ENCODE results near the gene QRICH2. TPM values are rescaled to one million over a fixed set of nuclear protein-coding genes. Genes with fewer than 3 reads are reported as not detected.
A peak's percentile ranks its signal among the peaks of the same experiment; 100 is the strongest.
"Not testable (repeated sequence)": the region's sequence is repeated elsewhere in the genome, so short reads cannot be mapped to it uniquely, and the experiment has no call there.

The QRICH2 gene, protein sequence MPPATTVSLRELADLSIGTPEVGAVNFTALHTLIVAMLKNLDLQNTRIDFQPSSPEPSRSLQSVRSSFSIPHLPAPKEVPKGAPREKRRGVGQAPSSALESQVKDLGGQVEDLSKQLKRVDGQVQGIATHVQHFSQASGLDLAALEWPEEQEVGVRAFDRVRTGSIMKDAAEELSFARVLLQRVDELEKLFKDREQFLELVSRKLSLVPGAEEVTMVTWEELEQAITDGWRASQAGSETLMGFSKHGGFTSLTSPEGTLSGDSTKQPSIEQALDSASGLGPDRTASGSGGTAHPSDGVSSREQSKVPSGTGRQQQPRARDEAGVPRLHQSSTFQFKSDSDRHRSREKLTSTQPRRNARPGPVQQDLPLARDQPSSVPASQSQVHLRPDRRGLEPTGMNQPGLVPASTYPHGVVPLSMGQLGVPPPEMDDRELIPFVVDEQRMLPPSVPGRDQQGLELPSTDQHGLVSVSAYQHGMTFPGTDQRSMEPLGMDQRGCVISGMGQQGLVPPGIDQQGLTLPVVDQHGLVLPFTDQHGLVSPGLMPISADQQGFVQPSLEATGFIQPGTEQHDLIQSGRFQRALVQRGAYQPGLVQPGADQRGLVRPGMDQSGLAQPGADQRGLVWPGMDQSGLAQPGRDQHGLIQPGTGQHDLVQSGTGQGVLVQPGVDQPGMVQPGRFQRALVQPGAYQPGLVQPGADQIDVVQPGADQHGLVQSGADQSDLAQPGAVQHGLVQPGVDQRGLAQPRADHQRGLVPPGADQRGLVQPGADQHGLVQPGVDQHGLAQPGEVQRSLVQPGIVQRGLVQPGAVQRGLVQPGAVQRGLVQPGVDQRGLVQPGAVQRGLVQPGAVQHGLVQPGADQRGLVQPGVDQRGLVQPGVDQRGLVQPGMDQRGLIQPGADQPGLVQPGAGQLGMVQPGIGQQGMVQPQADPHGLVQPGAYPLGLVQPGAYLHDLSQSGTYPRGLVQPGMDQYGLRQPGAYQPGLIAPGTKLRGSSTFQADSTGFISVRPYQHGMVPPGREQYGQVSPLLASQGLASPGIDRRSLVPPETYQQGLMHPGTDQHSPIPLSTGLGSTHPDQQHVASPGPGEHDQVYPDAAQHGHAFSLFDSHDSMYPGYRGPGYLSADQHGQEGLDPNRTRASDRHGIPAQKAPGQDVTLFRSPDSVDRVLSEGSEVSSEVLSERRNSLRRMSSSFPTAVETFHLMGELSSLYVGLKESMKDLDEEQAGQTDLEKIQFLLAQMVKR (N-terminal part only)
- total RNA-seq, result 1 to 10 TPM in 1 of 2 donors, under 1 TPM in 1; 0.83 to 1.6 TPM
- long read RNA-seq, donor 1, result 0 reads
- long read RNA-seq, donor 2, partial matches to known transcripts, result 0 of 1 reads
- long read RNA-seq, donor 2, other reads (novel, unspliced or antisense), result 1 of 1 reads

DNA sequence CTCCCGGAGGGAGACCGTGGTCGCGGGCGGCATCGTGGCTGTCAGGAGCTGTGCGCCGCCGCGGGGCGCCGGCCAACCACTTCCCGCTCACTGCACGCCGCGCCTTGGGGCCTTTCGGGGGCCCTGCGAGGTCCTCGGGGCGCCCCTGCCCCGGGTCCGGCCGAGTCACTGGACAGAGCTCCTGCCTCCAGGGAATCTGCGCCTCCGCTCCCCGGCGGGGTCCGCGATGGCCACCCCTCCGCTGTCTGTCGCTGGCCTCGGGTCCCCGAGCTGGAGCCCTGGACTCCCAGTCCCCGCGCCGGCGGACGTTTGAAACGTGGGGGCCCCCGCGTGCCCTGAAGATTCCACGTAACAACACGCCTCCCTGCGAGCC, at the start of gene QRICH2:
QRICH2 (minus strand) TSS at position 311 of the 373 bp plus-strand sequence; CDS start at position 33, 278 bp downstream.
- DNase-seq (ENCODE audit: low spot score), result peak; percentile 66
- intact Hi-C loops (cut with DNase I), result no loop called here

DNA sequence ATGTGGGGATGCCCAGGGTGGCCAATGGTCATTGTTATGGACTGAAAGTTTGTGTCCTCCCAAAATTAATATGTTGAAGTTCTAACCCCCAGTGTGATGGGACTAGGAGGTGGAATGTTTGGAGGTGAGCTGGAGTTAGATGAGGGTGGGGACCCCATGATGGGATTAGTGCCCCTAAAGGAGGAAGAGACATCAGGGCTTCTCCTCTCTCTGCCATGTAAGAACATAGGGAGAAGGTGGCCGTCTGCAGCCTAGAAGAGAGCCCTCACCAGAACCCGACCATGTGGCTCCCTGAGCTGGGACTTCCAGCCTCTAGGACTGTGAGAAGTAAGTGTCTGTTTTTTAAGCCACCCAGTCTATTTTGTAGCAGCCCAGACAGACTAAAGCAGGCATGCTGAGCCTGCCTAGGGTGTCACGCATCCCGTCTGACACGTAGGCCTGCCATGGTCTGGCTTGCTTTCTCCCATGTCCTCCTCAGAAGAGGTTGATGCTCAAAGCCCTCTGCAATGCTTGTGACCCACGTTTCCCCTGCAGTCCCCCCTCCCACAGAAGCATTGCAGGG, 49.6 kb upstream of the QRICH2 start:
- DNase-seq (ENCODE audit: low spot score), result no peak
- intact Hi-C loops (cut with DNase I), result no loop called here

DNA sequence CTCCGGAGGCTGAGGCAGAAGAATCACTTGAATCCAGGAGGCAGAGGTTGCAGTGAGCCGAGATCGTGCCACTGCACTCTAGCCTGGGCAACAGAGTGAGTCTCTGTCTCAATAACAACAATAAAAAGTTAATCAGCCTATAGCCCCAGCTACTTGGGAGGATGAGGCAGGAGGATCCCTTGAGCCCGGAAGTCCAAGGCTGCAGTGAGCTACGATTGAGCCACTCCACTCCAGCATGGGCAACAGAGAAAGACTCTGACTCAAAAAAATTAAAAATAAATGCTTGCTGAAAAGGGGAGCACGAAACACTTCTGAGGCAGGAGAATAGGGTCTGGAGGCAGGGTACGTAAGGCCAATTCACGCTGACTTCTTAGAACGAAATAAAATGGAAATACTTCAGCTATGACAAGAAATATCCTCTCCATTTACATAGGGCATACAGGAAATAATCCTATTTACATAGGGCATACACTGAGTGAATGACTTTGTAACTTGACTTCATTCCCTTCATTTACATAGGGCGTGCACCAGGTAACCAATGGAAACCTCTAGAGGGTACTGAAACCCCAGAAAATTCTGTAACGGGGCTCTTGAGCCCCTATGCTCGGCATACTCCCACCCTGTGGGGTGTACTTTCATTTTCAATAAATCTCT, 48.9 kb upstream of the QRICH2 start:
- intact Hi-C loops (cut with DNase I), result no loop called here

DNA sequence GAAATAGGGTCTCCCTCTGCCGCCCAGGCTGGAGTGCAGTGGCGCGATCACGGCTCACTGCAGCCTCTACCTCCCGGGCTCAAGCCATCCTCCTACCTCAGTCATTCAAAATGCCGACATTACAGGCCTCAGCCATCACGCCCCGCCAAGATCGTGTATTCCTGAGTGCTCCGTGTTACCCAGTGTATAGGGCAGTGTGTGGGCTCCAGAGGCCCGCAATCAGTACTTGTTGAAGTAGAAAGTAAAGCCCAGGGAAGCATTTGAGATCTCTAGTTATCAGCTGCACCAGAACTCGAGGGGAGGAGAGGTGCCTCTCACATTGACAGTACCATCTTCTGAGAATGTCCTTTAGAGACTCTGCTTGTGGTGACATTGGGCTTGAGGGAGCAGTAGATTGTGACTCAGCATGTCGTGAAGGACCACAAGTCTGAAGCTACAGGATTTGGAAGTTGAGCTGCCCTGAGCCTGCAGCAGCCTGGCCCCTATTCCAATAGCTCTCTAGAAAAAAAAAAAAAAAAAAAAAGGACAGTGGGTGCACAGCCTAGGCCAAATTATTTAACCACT, 46.8 kb upstream of the QRICH2 start:
- peak; percentile 41 for DNase-seq (ENCODE audit: low spot score)
- intact Hi-C loops (cut with DNase I), result no loop called here

More for the DNA sequence above, 48.9 kb upstream of the QRICH2 start:
- DNase-seq (ENCODE audit: low spot score), result no peak

DNA sequence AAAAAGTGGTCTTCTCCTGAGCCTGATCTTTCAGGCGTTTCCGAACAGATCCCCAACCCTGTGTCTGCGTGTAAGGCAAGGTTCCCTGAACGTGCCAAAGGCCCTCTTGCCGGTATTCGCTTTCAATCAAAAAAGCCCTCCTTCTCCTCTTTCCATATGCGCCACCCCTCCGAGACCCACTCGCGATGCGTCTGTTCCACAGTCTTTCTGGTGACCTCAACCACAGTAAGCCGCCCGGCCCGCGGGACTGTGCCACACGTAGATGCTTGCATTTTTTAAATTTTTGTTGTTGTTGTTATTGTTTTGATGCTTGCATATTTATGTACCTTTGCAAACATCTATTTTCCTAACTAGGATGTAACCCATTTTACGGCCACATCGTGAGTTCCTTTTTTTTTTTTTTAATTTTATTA, 46.2 kb upstream of the QRICH2 start:
- intact Hi-C loops (cut with DNase I), result no loop called here
- no peak for DNase-seq (ENCODE audit: low spot score)

DNA sequence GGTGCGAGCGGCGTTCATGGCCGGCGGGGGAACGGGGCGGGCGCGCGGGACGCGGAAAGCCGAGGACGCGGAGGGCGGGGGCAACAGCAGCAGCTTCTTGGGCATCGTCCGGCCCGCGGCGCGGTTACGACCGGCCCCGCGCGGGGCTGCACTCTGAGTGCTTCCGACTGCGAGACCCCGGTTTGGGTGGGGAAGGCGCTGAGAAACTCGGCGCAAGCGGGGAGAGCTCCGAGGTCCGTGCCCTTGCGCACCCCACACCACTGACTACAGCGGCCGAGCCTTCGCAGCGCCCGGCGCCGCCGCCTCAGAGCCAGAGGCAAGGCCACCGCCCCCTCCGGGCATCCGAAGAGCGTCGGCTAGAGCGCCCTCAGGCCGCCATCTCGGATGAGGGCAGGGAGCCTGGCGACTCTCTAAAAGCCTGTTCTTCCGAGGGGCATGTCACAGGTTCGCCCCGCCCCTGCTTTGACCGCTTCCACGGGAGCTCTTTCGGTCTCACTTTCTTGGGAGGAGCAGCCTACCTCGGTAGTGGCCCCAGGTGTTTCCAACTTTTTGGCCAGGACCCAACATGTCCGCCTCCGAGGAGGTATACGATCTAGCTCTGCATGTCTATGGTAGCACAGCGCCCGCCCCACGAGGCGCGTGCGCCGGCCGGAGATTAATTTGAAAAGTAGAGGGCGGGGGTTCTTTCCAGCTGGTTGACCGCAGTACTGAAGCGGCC, 45.7 kb upstream of the QRICH2 start, which contains the start of gene PRPSAP1:
PRPSAP1 (minus strand) TSS at position 318 of the 718 bp plus-strand sequence; CDS start at position 105, 213 bp downstream.
- DNase-seq (ENCODE audit: low spot score), result peak; percentile 96
- intact Hi-C loops (cut with DNase I), result no loop called here

DNA sequence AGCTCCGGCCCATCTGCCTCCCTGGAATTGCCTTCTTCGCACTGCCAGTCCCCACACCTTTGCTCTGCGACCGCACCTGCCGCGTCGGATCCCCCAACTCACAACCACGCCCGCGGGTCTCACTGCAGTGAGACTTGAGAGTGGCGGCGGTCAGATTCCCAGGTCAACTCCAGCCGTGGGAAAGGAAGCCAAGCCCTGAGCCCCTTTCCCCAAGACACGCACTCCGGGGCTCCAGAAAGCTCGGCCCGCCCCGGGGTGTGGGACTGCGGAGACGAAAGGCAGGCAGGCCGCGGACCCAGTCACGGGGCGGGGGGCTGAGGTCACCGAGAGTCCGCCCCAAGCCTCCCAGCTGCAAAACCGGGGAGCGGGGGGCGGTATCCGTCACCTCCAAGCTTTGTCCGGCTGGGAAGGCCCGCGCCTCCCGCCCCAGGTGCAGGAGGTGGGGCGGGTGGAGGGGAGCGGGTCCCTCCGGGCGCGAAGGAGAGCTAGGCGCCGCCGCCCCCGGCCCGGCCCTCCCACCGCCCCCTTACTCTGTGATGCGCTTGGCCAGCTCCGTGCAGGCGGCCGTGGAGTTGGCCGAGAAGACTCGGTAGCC, 45.0 kb upstream of the QRICH2 start:
- intact Hi-C loops (cut with DNase I), result no loop called here
- peak; percentile 81 for DNase-seq (ENCODE audit: low spot score)

DNA sequence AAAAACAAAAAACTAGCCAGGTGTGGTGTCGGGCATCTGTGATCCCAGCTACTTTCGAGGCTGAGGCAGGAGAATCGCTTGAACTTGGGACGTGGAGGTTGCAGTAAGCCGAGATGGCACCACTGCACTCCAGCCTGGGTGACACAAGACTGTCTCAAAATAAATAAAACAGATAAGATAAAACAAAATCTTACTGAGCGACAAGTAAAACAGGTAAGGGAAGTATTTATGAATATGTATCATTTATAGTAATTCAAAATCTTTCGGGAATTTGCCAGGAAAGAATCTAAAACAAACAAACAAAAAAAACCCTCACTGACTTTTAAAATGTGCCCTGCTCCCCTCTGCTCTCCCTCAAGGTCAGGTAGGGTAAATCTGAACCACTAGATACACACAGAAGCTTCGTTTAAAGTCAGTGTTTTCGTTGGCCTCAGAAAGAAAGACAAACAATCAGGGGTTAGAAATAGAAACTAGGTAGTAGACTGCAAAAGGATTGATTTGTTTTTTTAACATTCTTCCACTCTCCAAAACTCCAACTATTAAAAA, 43.5 kb upstream of the QRICH2 start:
- no peak for DNase-seq (ENCODE audit: low spot score)
- intact Hi-C loops (cut with DNase I), result no loop called here

DNA sequence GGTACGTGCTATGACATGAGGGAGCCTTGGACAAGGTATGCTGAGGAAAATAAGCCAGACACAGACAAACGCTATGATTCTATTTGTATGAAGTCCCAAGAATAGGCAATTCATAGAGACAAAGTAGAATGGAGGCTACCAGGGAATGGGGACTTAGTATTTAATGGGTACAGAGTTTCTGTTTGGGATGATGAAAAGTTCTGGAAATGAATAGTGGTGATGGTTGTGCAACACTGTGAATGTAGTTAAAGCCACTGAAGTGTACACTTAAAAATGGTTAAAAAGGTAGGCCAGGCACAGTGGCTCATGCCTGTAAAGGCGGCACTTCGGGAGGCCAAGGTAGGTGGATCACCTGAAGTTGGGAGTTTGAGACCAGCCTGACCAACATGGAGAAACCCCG, 42.4 kb upstream of the QRICH2 start:
- intact Hi-C loops (cut with DNase I), result no loop called here
- no peak for DNase-seq (ENCODE audit: low spot score)

DNA sequence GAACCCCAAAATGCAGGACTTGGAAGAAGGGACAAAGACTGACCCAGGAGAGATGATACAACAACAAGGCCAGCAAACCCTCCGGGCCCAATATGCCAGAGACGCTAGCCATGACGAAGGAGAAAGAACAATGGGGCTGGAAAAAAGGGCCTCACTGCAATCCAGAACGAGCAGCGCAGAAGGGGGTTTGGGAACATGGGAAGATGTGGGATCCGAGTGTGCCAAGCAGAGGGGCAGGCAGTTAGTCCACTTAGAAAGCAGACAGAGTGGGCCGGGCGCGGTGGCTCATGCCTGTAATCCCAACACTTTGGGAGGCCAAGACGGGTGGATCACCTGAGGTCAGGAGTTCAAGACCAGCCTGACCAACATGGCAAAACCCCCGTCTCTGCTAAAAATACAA, 38.9 kb upstream of the QRICH2 start:
- intact Hi-C loops (cut with DNase I), result not testable (repeated sequence)

DNA sequence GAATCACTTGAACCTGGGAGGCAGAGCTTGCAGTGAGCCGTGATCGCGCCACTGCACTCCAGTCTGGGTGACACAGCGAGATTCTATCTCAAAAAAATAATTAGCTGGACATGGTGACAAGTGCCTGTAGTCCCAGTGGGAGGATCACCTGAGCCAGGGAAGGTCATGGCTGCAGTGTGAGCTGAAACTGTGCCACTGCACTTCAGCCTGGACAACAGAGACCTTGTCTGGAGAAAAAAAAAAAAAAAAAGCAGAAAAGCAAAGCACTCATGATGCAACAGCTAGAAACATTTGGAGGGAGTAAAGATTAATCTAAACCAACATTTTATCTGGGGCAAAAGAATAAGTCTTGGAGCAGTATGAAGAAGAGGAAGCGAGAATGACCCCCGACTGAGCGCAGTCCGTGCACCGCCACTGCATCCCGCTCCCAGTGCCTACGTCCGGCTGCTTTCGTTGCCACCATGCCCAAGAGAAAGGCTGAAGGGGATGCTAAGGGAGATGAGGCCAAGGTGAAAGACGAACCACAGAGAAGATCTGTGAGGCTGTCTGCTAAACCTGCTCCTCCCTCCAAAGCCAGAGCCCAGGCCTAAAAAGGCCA, 37.4 kb upstream of the QRICH2 start:
- peak; percentile 14 for DNase-seq (ENCODE audit: low spot score)
- intact Hi-C loops (cut with DNase I), result no loop called here

More for the DNA sequence above, 38.9 kb upstream of the QRICH2 start:
- DNase-seq (ENCODE audit: low spot score), result peak; percentile 48

DNA sequence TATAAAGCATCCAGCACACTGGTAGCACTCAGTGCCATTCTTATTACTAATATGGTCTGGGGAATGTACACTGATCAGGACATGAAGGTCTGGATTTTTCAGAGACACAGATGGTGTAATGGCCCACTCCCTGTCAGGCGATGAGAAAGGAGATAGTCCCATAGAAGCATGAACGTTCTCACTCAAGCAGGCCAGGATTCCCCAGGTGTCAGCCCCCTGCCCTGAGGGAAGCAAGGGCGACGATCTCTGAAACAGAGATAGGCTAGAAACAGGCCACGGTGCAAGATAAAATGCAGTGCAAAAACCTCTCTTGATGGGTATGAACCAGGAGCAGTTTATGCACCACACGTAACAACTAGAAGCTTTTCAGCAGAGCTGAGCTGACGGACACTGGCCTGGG, 35.0 kb upstream of the QRICH2 start:
- peak; percentile 19 for DNase-seq (ENCODE audit: low spot score)
- intact Hi-C loops (cut with DNase I), result no loop called here

DNA sequence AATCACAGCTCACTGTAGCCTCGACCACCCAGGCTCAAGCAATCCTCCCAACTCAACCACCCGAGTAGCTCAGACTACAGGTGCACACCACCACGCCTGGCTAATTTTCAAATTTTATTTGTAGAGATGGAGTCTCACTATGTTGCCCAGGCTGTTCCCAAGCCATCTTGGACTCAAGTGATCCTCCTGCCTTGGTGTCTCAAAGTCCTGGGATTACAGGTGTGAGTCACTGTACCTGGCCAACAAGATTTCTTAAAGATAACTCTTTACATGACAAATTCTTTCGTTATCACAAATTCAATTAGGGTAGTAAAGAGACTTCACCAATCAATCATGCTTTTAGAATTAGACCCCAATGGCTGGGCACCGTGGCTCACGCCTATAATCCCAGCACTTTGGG, 33.2 kb upstream of the QRICH2 start:
- peak; percentile 62 for DNase-seq (ENCODE audit: low spot score)
- intact Hi-C loops (cut with DNase I), result no loop called here

DNA sequence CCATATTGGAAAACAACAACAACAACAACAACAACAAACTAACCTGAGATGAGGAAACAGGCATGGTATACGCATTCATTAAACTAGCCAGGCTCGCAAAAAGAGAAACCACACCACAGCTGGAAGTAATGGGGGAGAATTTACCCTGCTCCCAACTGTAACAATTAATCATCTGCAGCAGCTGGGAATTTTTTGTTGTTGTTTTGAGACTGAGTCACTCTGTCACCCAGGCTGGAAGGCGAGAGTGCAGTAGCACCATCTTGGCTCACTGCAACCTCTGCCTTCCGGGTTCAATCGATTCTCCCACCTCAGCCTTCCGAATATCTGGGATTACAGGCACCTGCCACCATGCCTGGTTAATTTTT, 29.3 kb upstream of the QRICH2 start:
- no peak for DNase-seq (ENCODE audit: low spot score)
- intact Hi-C loops (cut with DNase I), result no loop called here

DNA sequence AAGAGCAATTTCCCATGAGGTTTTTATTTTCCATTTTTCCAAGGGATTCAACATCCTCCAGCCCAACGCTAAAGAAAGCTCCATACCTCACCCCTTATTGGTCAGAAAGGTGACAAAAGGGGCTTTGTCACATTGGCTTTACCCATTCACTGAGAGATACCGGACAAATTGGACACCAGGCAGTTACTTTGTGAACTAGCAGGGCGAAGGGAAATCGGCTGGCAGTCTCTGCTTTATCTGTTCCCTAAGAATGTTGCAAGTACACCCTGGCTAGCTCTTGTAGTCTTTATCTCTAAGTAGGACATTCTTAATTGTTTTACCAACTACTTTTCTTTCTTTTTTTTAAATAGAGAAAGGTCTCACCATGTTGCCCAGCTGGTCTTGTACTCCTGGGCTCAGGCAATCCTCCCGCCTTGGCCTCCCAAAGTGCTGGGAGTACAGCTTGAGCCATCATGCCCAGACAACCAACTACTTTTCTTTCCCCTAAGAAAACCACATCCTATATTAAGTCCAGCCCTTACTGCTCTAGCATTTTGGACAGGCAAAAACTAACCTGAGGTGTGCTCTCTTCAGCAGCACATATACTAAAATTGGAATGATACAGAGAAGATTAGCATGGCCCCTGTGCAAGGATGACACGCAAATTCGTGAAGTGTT, 28.8 kb upstream of the QRICH2 start:
- intact Hi-C loops (cut with DNase I), result no loop called here
- no peak for DNase-seq (ENCODE audit: low spot score)

Measured in posterior vena cava (tissue), 2 donors.